Keratinocyte (primary cell): ENCODE data around the gene MXI1.

Experiments used
- CTCF ChIP-seq, 3 experiments: IDR thresholded peaks in 1 of 3; conservative IDR thresholded peaks in 1 of 3; optimal IDR thresholded peaks in 1 of 3; 2 replicates in 2 of 3; 3 replicates in 1 of 3; pipeline versions ENCODE3 to v1.5.1; 2011; ENCODE audit warnings: low read length in 3 of 3, mild to moderate bottlenecking in 3 of 3, moderate library complexity in 2 of 3, control low read depth in 1 of 3, inconsistent platforms in 1 of 3; ENCODE audit not compliant: insufficient read depth in 2 of 3; ENCODE audit errors: extremely low read depth in 1 of 3
- EZH2 ChIP-seq: IDR thresholded peaks from one replicate; pipeline ENCODE4 v1.6.1; 2012; ENCODE audit warnings: inconsistent platforms, mild to moderate bottlenecking, low read length, moderate library complexity

GRCh38 chr10:110214371-110214826, 7.0 kb downstream of the MXI1 start:
- no peak for TF ChIP-seq CTCF (optimal IDR thresholded peaks at IDR 0.05 in 1 of 3, IDR thresholded peaks at IDR 0.05 in 1 of 3, conservative IDR thresholded peaks at IDR 0.05 in 1 of 3; ENCODE audit: extremely low read depth in 1 of 3, insufficient read depth in 2 of 3, low read length in 3 of 3)
- no peak for TF ChIP-seq EZH2
